A549 (cell line): Measurements from ENCODE around the gene LPCAT1. TPM values are rescaled to one million over a fixed set of nuclear protein-coding genes. Genes with fewer than 3 reads are reported as not detected.

Experiments used
- ATAC-seq, 2 experiments: fragments of 200-7000 bp in 1 of 2; fragments of >200 bp in 1 of 2; cut with Nextera tagmentation in 1 of 2; cut with Tn5 transposase in 1 of 2; 3 replicates each; pipeline versions ENCODE4 v1.8.0 to v1.9.1; 2018 to 2020; ENCODE audit warnings: mild to moderate bottlenecking in 1 of 2, moderate library complexity in 1 of 2
- CTCF ChIA-PET: fragments of 300-600 bp; sonication (Branson Sonifier 250); formaldehyde crosslinking; extraction: SDS; loops from one replicate; lab custom pipeline; 2021; ENCODE audit warnings: antibody characterized with exemption, inconsistent platforms; lab: Yijun Ruan, JAX
- POLR2A ChIA-PET: fragments of 350-600 bp; formaldehyde crosslinking; extraction: SDS; loops from one replicate; lab custom pipeline; 2021; ENCODE audit warnings: antibody characterized with exemption, inconsistent platforms; lab: Yijun Ruan, JAX
- DNase-seq, 2 experiments: peaks; one replicate each; pipeline versions ENCODE4 v3.0.0 to v3.0.0-alpha.2; 2011 to 2016; ENCODE audit warnings: low read depth in 1 of 2, low spot score in 1 of 2
- FAIRE-seq: peaks from 2 replicates; lab custom pipeline; 2011; peaks lifted over from hg19 to GRCh38; lab: Jason Lieb, UNC
- H3K27ac ChIP-seq, 2 experiments: fragments of >200 bp; sonication (Bioruptor Twin); formaldehyde crosslinking; 3 replicates each; pipeline ENCODE4 v1.5.1; 2016 to 2017
- H3K4me1 ChIP-seq: fragments of >200 bp; sonication (Bioruptor Twin); formaldehyde crosslinking; 3 replicates; pipeline ENCODE4 v1.6.1; 2016
- H3K4me2 ChIP-seq: fragments of >200 bp; sonication (Bioruptor Twin); formaldehyde crosslinking; 3 replicates; pipeline ENCODE4 v1.6.1; 2016
- H3K4me3 ChIP-seq: fragments of >200 bp; sonication (Bioruptor Twin); formaldehyde crosslinking; 3 replicates; pipeline ENCODE4 v1.5.1; 2016
- H3K9me3 ChIP-seq: fragments of >200 bp; sonication (Bioruptor Twin); formaldehyde crosslinking; 3 replicates; pipeline ENCODE4 v1.6.1; 2016
- BCL3 ChIP-seq: fragments of >200 bp; sonication (Bioruptor Twin); formaldehyde crosslinking; IDR thresholded peaks from 3 replicates; pipeline ENCODE4 v1.6.1; 2016
- CBX2 ChIP-seq: fragments of 200-600 bp; sonication (generic); IDR thresholded peaks from 2 replicates; pipeline ENCODE4 v1.6.1; 2016; ENCODE audit warnings: low read depth, mild to moderate bottlenecking, borderline replicate concordance
- CBX8 ChIP-seq: fragments of 200-600 bp; sonication (generic); IDR thresholded peaks from 2 replicates; pipeline ENCODE4 v1.6.1; 2016
- CEBPB ChIP-seq, 2 experiments: fragments of >200 bp in 1 of 2; sonication (Bioruptor Twin) in 1 of 2; formaldehyde crosslinking in 1 of 2; IDR thresholded peaks; 2 replicates each; pipeline ENCODE4 v1.6.1; 2012 to 2016
- EHF ChIP-seq: fragments of 250-450 bp; sonication (Bioruptor Pico); IDR thresholded peaks from 2 replicates; pipeline ENCODE4 v1.5.0; 2020; ENCODE audit warnings: mild to moderate bottlenecking
- FOSB ChIP-seq: fragments of 250-450 bp; sonication (Bioruptor Pico); IDR thresholded peaks from 2 replicates; pipeline ENCODE4 v1.5.0; 2020; ENCODE audit warnings: mild to moderate bottlenecking, moderate library complexity
- HEYL ChIP-seq: fragments of 250-450 bp; sonication (Bioruptor Pico); IDR thresholded peaks from 2 replicates; pipeline ENCODE4 v1.8.0; 2021; ENCODE audit warnings: mild to moderate bottlenecking, moderate library complexity
- HOXA7 ChIP-seq: fragments of 250-450 bp; sonication (Bioruptor Pico); IDR thresholded peaks from 2 replicates; pipeline ENCODE4 v1.5.0; 2020; ENCODE audit warnings: mild to moderate bottlenecking, moderate library complexity
- HOXB5 ChIP-seq: fragments of 250-450 bp; sonication (Bioruptor Pico); IDR thresholded peaks from 2 replicates; pipeline ENCODE4 v1.5.0; 2020; ENCODE audit warnings: mild to moderate bottlenecking, moderate library complexity
- JUNB ChIP-seq: fragments of >200 bp; sonication (Bioruptor Twin); formaldehyde crosslinking; IDR thresholded peaks from 2 replicates; pipeline ENCODE4 v1.6.1; 2016
- MAFK ChIP-seq: fragments of 450-650 bp; IDR thresholded peaks from 2 replicates; pipeline ENCODE4 v1.6.1; 2014; ENCODE audit not compliant: partially characterized antibody
- MAX ChIP-seq: IDR thresholded peaks from 2 replicates; pipeline ENCODE4 v1.6.1; 2012
- MAZ ChIP-seq: fragments of 150-350 bp; IDR thresholded peaks from 2 replicates; pipeline ENCODE4 v1.6.1; 2014; ENCODE audit warnings: antibody characterized with exemption, low read depth, low read length, borderline replicate concordance
- NPAS2 ChIP-seq: fragments of 250-450 bp; sonication (Bioruptor Pico); IDR thresholded peaks from 2 replicates; pipeline ENCODE4 v1.8.0; 2022; ENCODE audit warnings: mild to moderate bottlenecking, moderate library complexity, borderline replicate concordance
- POLR2A ChIP-seq: IDR thresholded peaks from 2 replicates; pipeline ENCODE4 v1.6.1; 2012; ENCODE audit warnings: mild to moderate bottlenecking, low read length
- SMC3 ChIP-seq: fragments of >200 bp; sonication (Bioruptor Twin); formaldehyde crosslinking; IDR thresholded peaks from 3 replicates; pipeline ENCODE4 v1.6.1; 2018; ENCODE audit warnings: inconsistent platforms
- SREBF2 ChIP-seq: fragments of 450-650 bp; IDR thresholded peaks from 2 replicates; pipeline ENCODE4 v1.6.1; 2014; ENCODE audit warnings: mild to moderate bottlenecking, moderate library complexity
- ZC3H11A ChIP-seq: fragments of 450-650 bp; IDR thresholded peaks from 2 replicates; pipeline ENCODE4 v1.6.1; 2014; ENCODE audit warnings: antibody characterized with exemption, mild to moderate bottlenecking
- ZSCAN20 ChIP-seq: fragments of 250-450 bp; sonication (Bioruptor Pico); IDR thresholded peaks from 2 replicates; pipeline ENCODE4 v1.8.0; 2022; ENCODE audit warnings: mild to moderate bottlenecking, moderate library complexity
- WGBS: methylation state at CpG from one replicate; pipeline ENCODE4 v1.1.6; 2017; ENCODE audit errors: missing lambda C conversion rate; 5-methylcytosine and 5-hydroxymethylcytosine counted together
- polyA plus RNA-seq, 4 experiments: library from polyadenylated mRNA; depleted of rRNA in 3 of 4; stranded (reverse); fragments of >200 nt; fragmentation: RNase III in 1 of 4; extraction: RNeasy Plus Mini Kit Qiagen cat#74134 plus additional on column Dnase treatment in 1 of 4; gene quantifications; 2 replicates in 3 of 4; 3 replicates in 1 of 4; pipeline ENCODE4 v1.2.3, GENCODE V29; 2011 to 2017

The LPCAT1 gene
- polyA plus RNA-seq, 2 of the 4 experiments (the other 2 are of a cell fraction) = 22.9 to 74.9 TPM

GRCh38 chr5:1522601-1523479, 920 bp downstream of the LPCAT1 start:
- TF ChIP-seq ZSCAN20 (no peak), CEBPB (IDR thresholded peaks at IDR 0.05) (no peak), CBX8 (no peak), EHF (CRISPR knock-in tag) (no peak), JUNB (no peak), BCL3 (no peak), MAZ (no peak), MAX (peak; percentile 49), POLR2A (no peak)
- Histone ChIP-seq H3K9me3 (no peaks in the 10 kb centered on the region), H3K4me3 (peak overlapping the region; percentile 93), H3K4me1 (peaks cover 44% of the 10 kb centered on the region), H3K4me2 (peak overlapping the region; percentile 98), H3K27ac (peak overlapping the region; percentile 93 to 99)
- no peak for DNase-seq
- ChIA-PET CTCF (interaction anchor here (0.6 to 1.7 kb wide), 6 partner anchors 13 to 58 kb away, joined by 3 to 4 read pairs (median 4); no protein-coding TSS in a partner anchor), POLR2A (interaction anchor here (1.5 to 2.9 kb wide), 3 partner anchors 10 to 40 kb away, joined by 5 to 13 read pairs (median 5); no protein-coding TSS in a partner anchor)
- WGBS = 11% methylated on average over 18 of the region's 63 CpGs
- no peak for FAIRE-seq
- ATAC-seq = peak; percentile 23 to 37

GRCh38 chr5:1521671-1522600, 1.8 kb downstream of the LPCAT1 start:
- ChIA-PET POLR2A (interaction anchor here (0.6 to 2.9 kb wide), 2 partner anchors 33 to 113 kb away, joined by 10 to 13 read pairs; no protein-coding TSS in a partner anchor), CTCF (interaction anchor here (0.6 to 1.5 kb wide), 7 partner anchors 10 to 59 kb away, joined by 3 to 6 read pairs (median 3); no protein-coding TSS in a partner anchor)
- peak overlapping the region; percentile 98 for H3K4me2 ChIP-seq
- DNase-seq (no peak), FAIRE-seq (no peak), ATAC-seq (peak in 1 of 2 experiments; percentile 17; a peak in 3 of 6 replicates)
- peaks cover 53% of the 10 kb centered on the region for H3K4me1 ChIP-seq
- 69% methylated on average over 23 of the region's 28 CpGs for WGBS
- peak overlapping the region; percentile 93 for H3K4me3 ChIP-seq
- TF ChIP-seq HOXA7 (CRISPR knock-in tag) (no peak), FOSB (no peak), SREBF2 (no peak), HEYL (no peak), CBX2 (no peak), NPAS2 (CRISPR knock-in tag) (no peak)
- peak overlapping the region; percentile 93 to 99 for H3K27ac ChIP-seq
- no peaks in the 10 kb centered on the region for H3K9me3 ChIP-seq

GRCh38 chr5:1520791-1521453, 2.8 kb downstream of the LPCAT1 start:
- 95% methylated on average over 13 of the region's 13 CpGs for WGBS
- peak overlapping the region in 1 of 2 experiments; percentile 99; a peak in 3 of 6 replicates for H3K27ac ChIP-seq
- CTCF ChIA-PET = interaction anchor here (0.5 to 1.5 kb wide), 4 partner anchors 9 to 147 kb away, joined by 3 to 6 read pairs (median 4); no protein-coding TSS in a partner anchor
- H3K4me2 ChIP-seq = peak overlapping the region; percentile 98; the same call in 2 of the 3 replicates
- H3K4me1 ChIP-seq = peaks cover 63% of the 10 kb centered on the region
- no peak for FAIRE-seq
- no peak for ATAC-seq
- TF ChIP-seq ZC3H11A = no peak
- TF ChIP-seq CBX8 = no peak
- TF ChIP-seq HOXB5 (CRISPR knock-in tag) = no peak
- TF ChIP-seq SREBF2 = no peak
- no peak for TF ChIP-seq SMC3
- no peak for TF ChIP-seq JUNB
- no peak for TF ChIP-seq BCL3
- no peak for TF ChIP-seq MAFK
- TF ChIP-seq, all 56 proteins: peak for 0
- Histone ChIP-seq H3K4me3 (no peak overlapping the region), H3K9me3 (no peaks in the 10 kb centered on the region)
- DNase-seq = no peak
- POLR2A ChIA-PET = no interaction called here
